Stimulated activated CD4-positive, alpha-beta T cell treated with anti-CD3 and anti-CD28 coated beads, Interleukin-15, amount 100 ng/mL, for 24 hours (primary cell): ENCODE measurements around the gene CFAP54.

Experiments
- DNase-seq: peaks from one replicate; pipeline ENCODE4 v3.0.0-alpha.2; 2020

The CFAP54 gene

GRCh38 chr12:96773031-96773430 is 283.7 kb downstream of the CFAP54 start:
- no peak for DNase-seq

- no peak for DNase-seq
Measured at GRCh38 chr12:96774496-96775256, 285.3 kb downstream of the CFAP54 start.

GRCh38 chr12:96776908-96777307 is 287.5 kb downstream of the CFAP54 start:
- no peak for DNase-seq

- DNase-seq = no peak
Measured at GRCh38 chr12:96780330-96780729, 291.0 kb downstream of the CFAP54 start.

GRCh38 chr12:96786791-96787190 is 297.4 kb downstream of the CFAP54 start:
- DNase-seq = no peak

GRCh38 chr12:96803969-96804368 is 314.6 kb downstream of the CFAP54 start:
- no peak for DNase-seq

- no peak for DNase-seq
Measured at GRCh38 chr12:96806272-96806671, 316.9 kb downstream of the CFAP54 start.

- DNase-seq = no peak
Measured at GRCh38 chr12:96807741-96808140, 318.4 kb downstream of the CFAP54 start.

- DNase-seq = no peak
Measured at GRCh38 chr12:96808587-96808986, 319.2 kb downstream of the CFAP54 start.

- no peak for DNase-seq
Measured at GRCh38 chr12:96809522-96809921, 320.1 kb downstream of the CFAP54 start.

GRCh38 chr12:96810057-96810456 is 320.7 kb downstream of the CFAP54 start:
- no peak for DNase-seq

GRCh38 chr12:96810477-96810876 is 321.1 kb downstream of the CFAP54 start:
- DNase-seq = no peak

- DNase-seq = no peak
Measured at GRCh38 chr12:96811083-96811482, 321.7 kb downstream of the CFAP54 start.

- DNase-seq = no peak
Measured at GRCh38 chr12:96812153-96812552, 322.8 kb downstream of the CFAP54 start.

GRCh38 chr12:96814200-96814599 is 324.8 kb downstream of the CFAP54 start:
- no peak for DNase-seq

GRCh38 chr12:96821592-96821991 is 332.2 kb downstream of the CFAP54 start:
- no peak for DNase-seq

GRCh38 chr12:96822641-96823040 is 333.3 kb downstream of the CFAP54 start:
- DNase-seq = no peak

GRCh38 chr12:96824074-96824837 is 334.9 kb downstream of the CFAP54 start:
- no peak for DNase-seq

GRCh38 chr12:96824838-96825236 is 335.5 kb downstream of the CFAP54 start:
- peak; percentile 7 for DNase-seq

GRCh38 chr12:96828169-96828789 is 338.9 kb downstream of the CFAP54 start:
- DNase-seq = peak; percentile 22

- DNase-seq = no peak
Measured at GRCh38 chr12:96829354-96829753, 340.0 kb downstream of the CFAP54 start.

- no peak for DNase-seq
Measured at GRCh38 chr12:96831346-96831745, 342.0 kb downstream of the CFAP54 start.

GRCh38 chr12:96846293-96846692 is 356.9 kb downstream of the CFAP54 start:
- no peak for DNase-seq

GRCh38 chr12:96850676-96851075 is 361.3 kb downstream of the CFAP54 start:
- DNase-seq = no peak
